Transverse colon (tissue), 4 donors: ENCODE results near the gene SH2D2A. TPM values are rescaled to one million over a fixed set of nuclear protein-coding genes. Genes with fewer than 3 reads are reported as not detected.

Source experiments
- DNase-seq: peaks from one replicate; pipeline ENCODE4 v3.0.0-alpha.2; 2019
- H3K27ac ChIP-seq, 4 donors: fragments of 200-600 bp; sonication (generic); 2 replicates each; pipeline ENCODE4 v1.5.1; 2016 to 2018; ENCODE audit warnings: inconsistent platforms in 4 of 4
- H3K27me3 ChIP-seq: fragments of 200-600 bp; sonication (generic); 2 replicates; pipeline ENCODE4 v1.5.1; 2017; ENCODE audit warnings: inconsistent platforms
- H3K36me3 ChIP-seq, 4 donors: fragments of 200-600 bp; sonication (generic); 2 replicates each; pipeline ENCODE4 v1.5.1; 2017 to 2019; ENCODE audit warnings: inconsistent platforms in 4 of 4
- H3K4me1 ChIP-seq, 4 donors: fragments of 200-600 bp; sonication (generic); 2 replicates each; pipeline ENCODE4 v1.5.1; 2017 to 2020; ENCODE audit warnings: inconsistent platforms in 4 of 4
- H3K4me3 ChIP-seq, 4 donors: fragments of 200-600 bp; sonication (generic); 1 replicate in 1 of 4; 2 replicates in 3 of 4; pipeline versions ENCODE4 v1.5.1 to v1.6.1; 2017 to 2019; ENCODE audit warnings: inconsistent platforms in 4 of 4
- H3K9me3 ChIP-seq, 2 donors: fragments of 200-600 bp; sonication (generic); 2 replicates each; pipeline ENCODE4 v1.5.1; 2017 to 2019; ENCODE audit warnings: inconsistent platforms in 2 of 2
- EP300 ChIP-seq: sonication (generic); formaldehyde crosslinking; IDR thresholded peaks from one replicate; pipeline ENCODE4 v1.6.1; 2017; ENCODE audit warnings: antibody characterized with exemption, low read depth
- POLR2A ChIP-seq: fragments of 450-650 bp; IDR thresholded peaks from one replicate; pipeline ENCODE4 v1.6.1; 2016; ENCODE audit warnings: antibody characterized with exemption, mild to moderate bottlenecking, moderate library complexity
- POLR2AphosphoS5 ChIP-seq, 3 donors: sonication (generic); formaldehyde crosslinking; IDR thresholded peaks; one replicate each; pipeline ENCODE4 v1.6.1; 2016; ENCODE audit warnings: antibody characterized with exemption in 3 of 3
- WGBS, 2 donors: methylation state at CpG; one replicate each; pipeline ENCODE4 v1.1.5; 2018; ENCODE audit warnings: low coverage in 1 of 2; 5-methylcytosine and 5-hydroxymethylcytosine counted together
- in situ Hi-C, 4 donors: fragments of 200-750 bp; cut with MboI; loops; one replicate each; pipeline versions ENCODE4 v1.15.0 to v1.15.1; 2017; ENCODE audit warnings: low sequenced_read_pairs in 3 of 4, low pct_ligation_motif_present in 1 of 4, low pct_unique_long_range_greater_than_20kb in 1 of 4
- intact Hi-C: fragments of 100-400 bp; cut with DNase I; formaldehyde crosslinking; loops from one replicate; pipeline ENCODE4 v1.15.1; 2023; ENCODE audit warnings: low total_unique reads
- total RNA-seq, 4 donors: library from RNA; depleted of rRNA; stranded (reverse); fragments of >200 nt; gene quantifications; one replicate each; pipeline ENCODE4 v1.1.0, GENCODE V29; 2016
- TF ChIP-seq, protein P1 (sequence below), 5 experiments: fragments of 200-600 bp in 3 of 5; fragments of 450-650 bp in 2 of 5; sonication (generic) in 3 of 5; IDR thresholded peaks; 1 replicate in 2 of 5; 2 replicates in 3 of 5; pipeline ENCODE4 v1.5.1; 2016 to 2017; ENCODE audit warnings: antibody characterized with exemption in 5 of 5, inconsistent platforms in 3 of 5, mild to moderate bottlenecking in 2 of 5, moderate library complexity in 1 of 5

The SH2D2A gene
- total RNA-seq, 4 donors from 2014 or later: 1.9 to 5.9 (median 3.4) TPM; not detected in 1

DNA sequence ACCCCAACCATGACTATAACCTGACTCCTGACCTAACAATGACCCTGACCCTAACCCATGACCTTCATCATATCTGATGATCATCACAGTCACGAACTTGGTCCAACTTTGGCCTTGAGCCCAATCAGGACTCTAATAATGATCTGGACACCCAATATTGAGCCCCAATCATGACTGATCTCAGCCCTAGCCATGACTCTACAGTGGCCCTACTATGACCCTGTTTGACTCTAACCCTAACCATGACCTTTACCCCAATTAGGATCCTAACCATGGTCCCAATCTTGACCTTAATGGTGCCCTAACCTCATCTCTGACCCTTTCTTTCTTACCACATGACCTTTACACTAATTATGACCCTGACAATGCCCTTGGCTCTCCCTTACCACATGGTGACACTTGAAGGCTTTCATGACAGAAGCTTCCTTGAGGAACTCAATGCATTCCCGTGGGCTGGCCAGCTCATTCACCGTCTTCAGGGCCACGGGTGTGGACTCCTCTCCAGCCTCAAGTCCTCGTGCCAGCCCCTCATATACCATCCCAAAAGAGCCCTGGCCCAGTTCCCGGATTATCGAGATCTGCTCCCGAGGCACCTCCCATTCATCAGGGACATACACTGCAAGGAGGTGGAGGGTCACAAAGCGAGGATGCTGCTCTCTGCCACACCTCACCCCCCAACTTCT, 26.1 kb upstream of the SH2D2A start:
- peaks cover 87% of the 10 kb centered on the region for H3K27me3 ChIP-seq
- intact Hi-C loops (no loop called here), in situ Hi-C loops (no loop called here)
- TF ChIP-seq, protein P1, sequence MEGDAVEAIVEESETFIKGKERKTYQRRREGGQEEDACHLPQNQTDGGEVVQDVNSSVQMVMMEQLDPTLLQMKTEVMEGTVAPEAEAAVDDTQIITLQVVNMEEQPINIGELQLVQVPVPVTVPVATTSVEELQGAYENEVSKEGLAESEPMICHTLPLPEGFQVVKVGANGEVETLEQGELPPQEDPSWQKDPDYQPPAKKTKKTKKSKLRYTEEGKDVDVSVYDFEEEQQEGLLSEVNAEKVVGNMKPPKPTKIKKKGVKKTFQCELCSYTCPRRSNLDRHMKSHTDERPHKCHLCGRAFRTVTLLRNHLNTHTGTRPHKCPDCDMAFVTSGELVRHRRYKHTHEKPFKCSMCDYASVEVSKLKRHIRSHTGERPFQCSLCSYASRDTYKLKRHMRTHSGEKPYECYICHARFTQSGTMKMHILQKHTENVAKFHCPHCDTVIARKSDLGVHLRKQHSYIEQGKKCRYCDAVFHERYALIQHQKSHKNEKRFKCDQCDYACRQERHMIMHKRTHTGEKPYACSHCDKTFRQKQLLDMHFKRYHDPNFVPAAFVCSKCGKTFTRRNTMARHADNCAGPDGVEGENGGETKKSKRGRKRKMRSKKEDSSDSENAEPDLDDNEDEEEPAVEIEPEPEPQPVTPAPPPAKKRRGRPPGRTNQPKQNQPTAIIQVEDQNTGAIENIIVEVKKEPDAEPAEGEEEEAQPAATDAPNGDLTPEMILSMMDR (IDR thresholded peaks at IDR 0.05): no peak
- no peak for TF ChIP-seq POLR2AphosphoS5 (IDR thresholded peaks at IDR 0.05)
- no peak for TF ChIP-seq EP300
- TF ChIP-seq POLR2A: no peak
- no peaks in the 10 kb centered on the region for H3K36me3 ChIP-seq
- 66 to 80% methylated on average over 1 to 9 of the region's 9 CpGs for WGBS, 2 donors
- no peaks in the 10 kb centered on the region for H3K9me3 ChIP-seq
- H3K4me3 ChIP-seq: no peak overlapping the region
- H3K27ac ChIP-seq: no peak overlapping the region
- H3K4me1 ChIP-seq: peaks cover 0 to 7% (median 6%) of the 10 kb centered on the region in 4 donors
- DNase-seq: no peak

DNA sequence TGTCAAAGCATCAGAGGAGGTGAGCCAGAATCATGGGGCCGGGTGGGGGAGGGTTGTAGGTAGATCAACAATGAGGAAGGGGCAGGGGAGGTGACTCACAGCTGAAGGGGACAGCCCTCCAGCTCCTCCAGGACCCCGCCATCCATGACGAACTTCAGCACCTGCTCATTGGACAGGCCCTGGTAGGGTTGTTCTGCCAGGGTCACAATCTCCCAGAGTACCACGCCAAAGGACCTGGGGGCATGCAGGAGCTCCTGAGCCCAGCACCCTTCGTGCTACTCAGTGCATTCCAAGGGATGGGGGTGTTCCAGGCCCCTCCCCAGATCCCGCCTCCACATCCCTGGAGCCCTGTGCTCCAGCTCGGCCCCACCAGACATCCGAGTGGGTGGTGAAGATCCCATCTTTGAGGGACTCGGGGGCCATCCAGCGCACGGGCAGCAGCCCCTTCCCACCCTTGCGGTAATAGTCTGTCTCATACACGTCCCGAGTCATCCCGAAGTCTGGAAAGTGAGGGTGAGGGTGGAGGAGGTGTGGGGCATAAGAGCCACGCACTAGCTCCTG, 24.7 kb upstream of the SH2D2A start:
- in situ Hi-C loops (no loop called here), intact Hi-C loops (no loop called here)
- Histone ChIP-seq H3K27ac (no peak overlapping the region), H3K27me3 (peaks cover 77% of the 10 kb centered on the region), H3K9me3 (no peaks in the 10 kb centered on the region), H3K4me3 (no peak overlapping the region), H3K36me3 (no peaks in the 10 kb centered on the region), H3K4me1 (peaks cover 0 to 7% (median 6%) of the 10 kb centered on the region in 4 donors)
- 73% methylated on average over 16 of the region's 16 CpGs; no CpG with 5 or more reads in 1 of the 2 donors for WGBS, 2 donors
- no peak for DNase-seq
- TF ChIP-seq POLR2A (no peak), EP300 (no peak), POLR2AphosphoS5 (IDR thresholded peaks at IDR 0.05) (no peak)
- TF ChIP-seq, protein P1 (IDR thresholded peaks at IDR 0.05): no peak

DNA sequence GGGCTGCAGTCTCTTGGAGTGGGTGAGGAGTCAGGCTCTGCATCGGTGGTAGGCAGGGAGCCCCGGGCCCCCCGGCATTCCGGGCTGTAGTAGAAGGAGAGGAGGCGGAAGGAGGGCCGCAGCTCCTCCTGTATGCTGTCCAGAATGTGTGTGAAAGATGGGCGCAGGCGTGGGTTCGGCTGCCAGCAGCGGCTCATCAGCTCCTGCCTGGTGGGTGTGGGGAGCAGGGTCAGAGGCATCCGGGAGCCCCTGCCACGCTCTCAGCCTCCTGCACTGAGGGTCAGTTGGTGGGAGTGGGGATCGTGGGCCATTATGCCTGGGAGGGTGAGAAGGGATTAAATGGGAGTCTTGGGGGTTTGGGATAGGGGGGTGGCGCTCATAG, 24.2 kb upstream of the SH2D2A start:
- TF ChIP-seq POLR2AphosphoS5 (IDR thresholded peaks at IDR 0.05) (no peak), POLR2A (no peak), EP300 (no peak)
- TF ChIP-seq, protein P1 (IDR thresholded peaks at IDR 0.05): no peak
- Histone ChIP-seq H3K27me3 (peaks cover 75% of the 10 kb centered on the region), H3K4me3 (no peak overlapping the region), H3K4me1 (peaks cover 0 to 7% (median 6%) of the 10 kb centered on the region in 4 donors), H3K9me3 (no peaks in the 10 kb centered on the region), H3K36me3 (no peaks in the 10 kb centered on the region), H3K27ac (no peak overlapping the region)
- 68% methylated on average over 12 of the region's 14 CpGs; no CpG with 5 or more reads in 1 of the 2 donors for WGBS, 2 donors
- in situ Hi-C loops (no loop called here), intact Hi-C loops (no loop called here)
- no peak for DNase-seq

DNA sequence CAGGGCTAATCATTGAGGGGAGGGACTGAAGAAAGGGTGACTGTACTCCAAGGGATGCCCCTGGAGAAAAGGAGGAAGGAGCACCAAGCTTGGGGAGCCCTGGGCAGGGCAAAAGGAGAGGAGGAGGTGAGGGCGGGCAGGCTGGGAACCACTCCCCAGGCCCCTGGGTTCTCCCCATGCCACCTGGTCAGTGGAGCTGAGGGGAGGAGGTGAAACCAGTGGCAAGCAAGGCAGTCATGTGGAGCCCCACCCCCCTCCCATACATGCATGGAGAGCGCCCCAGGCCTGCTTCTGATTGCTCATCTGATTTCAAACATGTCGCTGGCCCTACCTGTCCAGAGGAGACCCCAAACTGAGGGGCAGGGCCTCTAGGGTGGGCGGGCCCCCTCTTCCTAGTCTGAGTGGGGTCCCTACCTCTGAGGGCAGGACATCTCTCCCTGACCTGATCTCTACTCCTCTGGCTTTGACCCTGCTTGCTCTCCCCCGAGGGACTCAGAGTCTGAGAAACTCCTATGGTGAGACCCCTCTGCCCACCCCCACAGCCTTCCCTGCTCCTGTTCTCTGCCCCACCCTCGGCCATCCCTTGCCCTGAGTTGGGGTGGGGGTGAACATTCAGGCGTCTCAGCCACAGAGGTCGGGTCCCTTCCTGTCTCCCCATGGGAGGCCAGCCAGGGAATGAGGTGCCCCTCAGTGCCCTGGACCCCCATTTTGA, 23.7 kb upstream of the SH2D2A start:
- Histone ChIP-seq H3K4me3 (no peak overlapping the region), H3K4me1 (peaks cover 0 to 6% (median 5%) of the 10 kb centered on the region in 4 donors), H3K9me3 (no peaks in the 10 kb centered on the region), H3K27ac (no peak overlapping the region), H3K36me3 (no peaks in the 10 kb centered on the region), H3K27me3 (peaks cover 75% of the 10 kb centered on the region)
- in situ Hi-C loops: no loop called here
- DNase-seq: no peak
- TF ChIP-seq POLR2A (no peak), POLR2AphosphoS5 (IDR thresholded peaks at IDR 0.05) (no peak), EP300 (no peak)
- TF ChIP-seq, protein P1 (IDR thresholded peaks at IDR 0.05): no peak
- intact Hi-C loops: no loop called here
- 55 to 86% methylated on average over 1 to 7 of the region's 8 CpGs for WGBS, 2 donors
